WTC11 (cell line): ENCODE results near the gene TPK1. TPM values are rescaled to one million over a fixed set of nuclear protein-coding genes. Genes with fewer than 3 reads are reported as not detected.

ENCODE experiments used
- ATAC-seq: fragments of 200-7000 bp; cut with Tn5 transposase; 2 replicates; pipeline ENCODE4 v1.10.0; 2021; ENCODE audit warnings: mild to moderate bottlenecking, moderate library complexity
- CTCF ChIA-PET: fragments of 300-600 bp; sonication (Branson Sonifier 250); formaldehyde crosslinking; loops from one replicate; lab custom pipeline; 2021; ENCODE audit warnings: antibody characterized with exemption; lab: Charles Lee
- POLR2A ChIA-PET: fragments of 350-600 bp; sonication (Branson Sonifier 250); formaldehyde crosslinking; loops from one replicate; lab custom pipeline; 2021; ENCODE audit warnings: antibody characterized with exemption; lab: Charles Lee
- DNase-seq: peaks from one replicate; pipeline ENCODE4 v3.0.0; 2021; ENCODE audit warnings: low spot score
- H3K27ac Mint-ChIP-seq: 2 replicates; pipeline ENCODE4 v1.8.0; 2021; ENCODE audit warnings: mixed read lengths
- H3K27me3 Mint-ChIP-seq: 2 replicates; pipeline ENCODE4 v1.8.0; 2021; ENCODE audit warnings: low read depth, mild to moderate bottlenecking, moderate library complexity, mixed read lengths
- H3K36me3 Mint-ChIP-seq: 2 replicates; pipeline ENCODE4 v1.8.0; 2021; ENCODE audit warnings: mixed read lengths
- H3K4me1 Mint-ChIP-seq: 2 replicates; pipeline ENCODE4 v1.8.0; 2022; ENCODE audit warnings: mixed read lengths
- H3K4me3 Mint-ChIP-seq: 2 replicates; pipeline ENCODE4 v1.8.0; 2021; ENCODE audit warnings: mild to moderate bottlenecking, moderate library complexity, mixed read lengths
- H3K9me3 Mint-ChIP-seq: 2 replicates; pipeline ENCODE4 v1.8.0; 2021; ENCODE audit warnings: mixed read lengths
- AFF4 ChIP-seq: sonication (generic); formaldehyde crosslinking; IDR thresholded peaks from 2 replicates; pipeline ENCODE4 v1.8.1; 2023; ENCODE audit warnings: mild to moderate bottlenecking, missing genetic modification reagents, borderline replicate concordance
- E2F1 ChIP-seq: sonication (generic); formaldehyde crosslinking; IDR thresholded peaks from 2 replicates; pipeline ENCODE4 v1.8.0; 2022; ENCODE audit warnings: mild to moderate bottlenecking, missing genetic modification reagents
- EMX1 ChIP-seq: fragments of 250-450 bp; sonication (Bioruptor Pico); IDR thresholded peaks from 2 replicates; pipeline ENCODE4 v1.8.0; 2021; ENCODE audit warnings: mild to moderate bottlenecking
- ESRRA ChIP-seq: sonication (generic); formaldehyde crosslinking; IDR thresholded peaks from 2 replicates; pipeline ENCODE4 v1.8.1; 2022; ENCODE audit warnings: mild to moderate bottlenecking, missing genetic modification reagents, borderline replicate concordance
- ETV6 ChIP-seq: sonication (generic); formaldehyde crosslinking; IDR thresholded peaks from 2 replicates; pipeline ENCODE4 v1.8.1; 2022; ENCODE audit warnings: mild to moderate bottlenecking, missing genetic modification reagents
- FOXK1 ChIP-seq: sonication (generic); formaldehyde crosslinking; IDR thresholded peaks from 2 replicates; pipeline ENCODE4 v1.8.0; 2022; ENCODE audit warnings: mild to moderate bottlenecking, moderate library complexity, missing genetic modification reagents
- FOXP1 ChIP-seq: sonication (generic); formaldehyde crosslinking; IDR thresholded peaks from 2 replicates; pipeline ENCODE4 v1.8.0; 2022; ENCODE audit warnings: missing genetic modification reagents, mild to moderate bottlenecking, moderate library complexity, borderline replicate concordance
- FOXP4 ChIP-seq: sonication (generic); formaldehyde crosslinking; IDR thresholded peaks from 2 replicates; pipeline ENCODE4 v1.8.0; 2022; ENCODE audit warnings: mild to moderate bottlenecking, missing genetic modification reagents
- GTF2I ChIP-seq: fragments of 250-450 bp; sonication (Bioruptor Pico); conservative IDR thresholded peaks from 2 replicates; pipeline ENCODE4 v1.4.0; 2021; ENCODE audit warnings: mild to moderate bottlenecking
- JAZF1 ChIP-seq: fragments of 250-450 bp; sonication (Bioruptor Pico); IDR thresholded peaks from 2 replicates; pipeline ENCODE4 v1.9.0; 2021; ENCODE audit warnings: moderate library complexity, mild to moderate bottlenecking, inconsistent platforms
- MAX ChIP-seq: sonication (generic); formaldehyde crosslinking; IDR thresholded peaks from 2 replicates; pipeline ENCODE4 v1.8.0; 2022; ENCODE audit warnings: mild to moderate bottlenecking, missing genetic modification reagents
- MLX ChIP-seq: sonication (generic); formaldehyde crosslinking; IDR thresholded peaks from 2 replicates; pipeline ENCODE4 v1.8.1; 2023; ENCODE audit warnings: mild to moderate bottlenecking, missing genetic modification reagents, moderate library complexity
- NFE2L1 ChIP-seq: sonication (generic); formaldehyde crosslinking; IDR thresholded peaks from 2 replicates; pipeline ENCODE4 v1.8.1; 2023; ENCODE audit warnings: missing genetic modification reagents
- PRRX2 ChIP-seq: fragments of 250-450 bp; sonication (Bioruptor Pico); IDR thresholded peaks from 2 replicates; pipeline ENCODE4 v1.8.0; 2021; ENCODE audit warnings: mild to moderate bottlenecking
- SMAD4 ChIP-seq: sonication (generic); formaldehyde crosslinking; IDR thresholded peaks from 2 replicates; pipeline ENCODE4 v1.8.0; 2022; ENCODE audit warnings: mild to moderate bottlenecking, missing genetic modification reagents
- SOX15 ChIP-seq: fragments of 250-450 bp; sonication (Bioruptor Pico); IDR thresholded peaks from 2 replicates; pipeline ENCODE4 v1.9.0; 2021; ENCODE audit warnings: mild to moderate bottlenecking
- ZBTB43 ChIP-seq: sonication (generic); formaldehyde crosslinking; IDR thresholded peaks from 2 replicates; pipeline ENCODE4 v1.8.1; 2023; ENCODE audit warnings: mild to moderate bottlenecking, missing genetic modification reagents
- ZNF138 ChIP-seq: sonication (generic); formaldehyde crosslinking; conservative IDR thresholded peaks from 2 replicates; pipeline ENCODE4 v1.8.1; 2022; ENCODE audit warnings: mild to moderate bottlenecking, moderate library complexity, missing genetic modification reagents
- ZNF317 ChIP-seq: sonication (generic); formaldehyde crosslinking; IDR thresholded peaks from 2 replicates; pipeline ENCODE4 v1.8.1; 2023; ENCODE audit warnings: low read depth, mild to moderate bottlenecking, moderate library complexity, missing genetic modification reagents, borderline replicate concordance
- ZNF396 ChIP-seq: fragments of 250-450 bp; sonication (Bioruptor Pico); IDR thresholded peaks from 2 replicates; pipeline ENCODE4 v1.8.0; 2021; ENCODE audit warnings: mild to moderate bottlenecking, moderate library complexity, borderline replicate concordance
- ZNF532 ChIP-seq: fragments of 250-450 bp; sonication (Bioruptor Pico); IDR thresholded peaks from 2 replicates; pipeline ENCODE4 v1.9.0; 2021; ENCODE audit warnings: mild to moderate bottlenecking, borderline replicate concordance
- ZNF671 ChIP-seq: fragments of 250-450 bp; sonication (Bioruptor Pico); IDR thresholded peaks from 2 replicates; pipeline ENCODE4 v1.8.0; 2021; ENCODE audit warnings: mild to moderate bottlenecking
- total RNA-seq: library from RNA; stranded (reverse); gene quantifications from 3 replicates; pipeline ENCODE4 v1.2.3, GENCODE V29; 2021

The TPK1 gene
- total RNA-seq, 1 experiment from 2014 or later, result 2.7 TPM

GRCh38 chr7:144862612-144863319, 26.9 kb upstream of the TPK1 start:
- DNase-seq (no peak), ATAC-seq (no peak)
- no peaks in the 10 kb centered on the region for H3K27me3 Mint-ChIP-seq
- TF ChIP-seq FOXK1 (CRISPR knock-in tag) (no peak), ESRRA (CRISPR knock-in tag) (no peak), ZNF532 (CRISPR knock-in tag) (no peak), ZNF138 (no peak)
- H3K27ac Mint-ChIP-seq, result no peak overlapping the region
- H3K4me3 Mint-ChIP-seq, result no peak overlapping the region
- H3K4me1 Mint-ChIP-seq, result peaks cover 11% of the 10 kb centered on the region
- ChIA-PET CTCF (interaction anchor here (0.7 kb wide), 1 partner anchor 10 kb away, joined by 3 read pairs; no protein-coding TSS in a partner anchor), POLR2A (no interaction called here)
- no peaks in the 10 kb centered on the region for H3K9me3 Mint-ChIP-seq
- H3K36me3 Mint-ChIP-seq, result no peaks in the 10 kb centered on the region

- POLR2A ChIA-PET, result no interaction called here
Observed at GRCh38 chr7:144859739-144860138, 23.9 kb upstream of the TPK1 start.

More at GRCh38 chr7:144859739-144860138, 23.9 kb upstream of the TPK1 start:
- no peaks in the 10 kb centered on the region for H3K36me3 Mint-ChIP-seq
- no peaks in the 10 kb centered on the region for H3K9me3 Mint-ChIP-seq
- DNase-seq (no peak), ATAC-seq (no peak)
- CTCF ChIA-PET, result no interaction called here
- H3K4me1 Mint-ChIP-seq, result peaks cover 15% of the 10 kb centered on the region
- no peaks in the 10 kb centered on the region for H3K27me3 Mint-ChIP-seq
- TF ChIP-seq EMX1 (CRISPR knock-in tag) (no peak), FOXP4 (CRISPR knock-in tag) (no peak), ZNF317 (CRISPR knock-in tag) (no peak), PRRX2 (CRISPR knock-in tag) (no peak), SOX15 (CRISPR knock-in tag) (no peak), ZNF396 (CRISPR knock-in tag) (no peak), JAZF1 (CRISPR knock-in tag) (no peak), SMAD4 (no peak), GTF2I (CRISPR knock-in tag) (no peak), E2F1 (CRISPR knock-in tag) (no peak), AFF4 (CRISPR knock-in tag) (no peak), NFE2L1 (CRISPR knock-in tag) (no peak), ZNF671 (CRISPR knock-in tag) (no peak), FOXP1 (CRISPR knock-in tag) (no peak), MLX (CRISPR knock-in tag) (no peak), ETV6 (CRISPR knock-in tag) (no peak), MAX (no peak), ZBTB43 (CRISPR knock-in tag) (no peak)
- no peak overlapping the region for H3K27ac Mint-ChIP-seq
- H3K4me3 Mint-ChIP-seq, result no peak overlapping the region
